ENCODE data around the gene OR1D5.
A peak's percentile ranks its signal among the peaks of the same experiment; 100 is the strongest.
"Not testable (repeated sequence)": the region's sequence is repeated elsewhere in the genome, so short reads cannot be mapped to it uniquely, and the experiment has no call there.

OR1D5 gene, protein sequence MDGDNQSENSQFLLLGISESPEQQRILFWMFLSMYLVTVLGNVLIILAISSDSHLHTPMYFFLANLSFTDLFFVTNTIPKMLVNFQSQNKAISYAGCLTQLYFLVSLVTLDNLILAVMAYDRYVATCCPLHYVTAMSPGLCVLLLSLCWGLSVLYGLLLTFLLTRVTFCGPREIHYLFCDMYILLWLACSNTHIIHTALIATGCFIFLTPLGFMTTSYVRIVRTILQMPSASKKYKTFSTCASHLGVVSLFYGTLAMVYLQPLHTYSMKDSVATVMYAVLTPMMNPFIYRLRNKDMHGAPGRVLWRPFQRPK

DNA sequence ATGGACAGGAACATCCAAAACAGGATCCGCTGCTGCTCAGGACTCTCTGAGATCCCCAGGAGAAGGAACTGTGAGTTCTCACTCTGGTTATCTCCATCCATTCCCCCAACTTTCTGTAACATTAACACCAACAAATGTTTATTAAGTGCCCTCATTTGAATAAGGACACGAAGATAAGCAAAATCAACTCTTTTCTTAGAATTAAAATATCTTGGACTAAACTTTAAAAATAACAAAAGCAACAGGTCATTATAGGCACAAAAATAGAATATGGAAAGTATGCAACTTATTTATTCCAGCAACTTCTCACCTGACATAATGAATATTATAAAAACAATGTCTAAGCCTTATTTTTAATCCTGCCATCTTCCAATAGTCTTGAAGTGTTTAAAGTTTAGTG lies at the start of gene OR1D5:
Gene OR1D5 (minus strand): TSS at position 101 of the 400 bp plus-strand sequence. CDS start 0 bp downstream, at position 101.
- DNase-seq = not testable (repeated sequence)

DNA sequence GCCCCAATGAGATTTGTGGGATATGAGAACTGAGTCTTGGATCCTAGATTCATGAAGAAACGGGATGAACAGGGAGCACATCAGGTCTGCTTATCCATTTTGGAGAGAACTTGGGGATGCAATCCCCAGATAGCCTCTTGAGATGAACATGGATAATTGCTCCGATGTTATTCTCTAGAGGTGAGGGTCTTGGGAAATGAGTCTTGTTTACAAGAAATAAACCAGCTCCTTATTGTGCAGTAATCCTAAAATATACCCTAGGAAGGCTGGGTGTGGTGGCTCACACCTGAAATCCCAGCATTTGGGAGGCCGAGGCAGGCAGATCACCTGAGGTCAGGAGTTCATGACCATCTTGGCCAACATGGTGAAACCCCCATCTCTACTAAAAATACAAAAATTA lies 40.9 kb upstream of the OR1D5 start, which contains the start of gene OR1D2:
Gene OR1D2 (minus strand): TSS at position 101 of the 400 bp plus-strand sequence. CDS start 11,426 bp downstream, outside the sequence.
- DNase-seq = no peak

DNA sequence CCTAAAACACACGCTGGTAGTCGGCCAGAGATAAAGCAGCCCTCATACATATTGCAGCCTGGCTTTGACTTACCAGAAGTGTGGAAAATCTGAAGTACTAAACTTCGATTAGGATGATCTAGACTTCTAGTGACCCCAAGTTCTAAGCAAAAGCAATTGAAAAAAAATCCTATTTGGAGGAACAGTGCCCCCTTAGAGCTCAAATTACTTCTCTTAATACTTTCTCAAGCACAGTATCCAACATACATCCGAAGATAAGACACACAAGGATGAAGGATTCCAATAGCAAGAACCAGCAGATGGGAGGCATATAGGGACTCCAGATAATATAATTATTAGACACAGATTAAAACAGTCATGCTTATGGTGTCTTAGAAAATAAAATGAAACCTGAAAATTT lies 10.4 kb upstream of the OR1D5 start:
- DNase-seq = not testable (repeated sequence)

DNA sequence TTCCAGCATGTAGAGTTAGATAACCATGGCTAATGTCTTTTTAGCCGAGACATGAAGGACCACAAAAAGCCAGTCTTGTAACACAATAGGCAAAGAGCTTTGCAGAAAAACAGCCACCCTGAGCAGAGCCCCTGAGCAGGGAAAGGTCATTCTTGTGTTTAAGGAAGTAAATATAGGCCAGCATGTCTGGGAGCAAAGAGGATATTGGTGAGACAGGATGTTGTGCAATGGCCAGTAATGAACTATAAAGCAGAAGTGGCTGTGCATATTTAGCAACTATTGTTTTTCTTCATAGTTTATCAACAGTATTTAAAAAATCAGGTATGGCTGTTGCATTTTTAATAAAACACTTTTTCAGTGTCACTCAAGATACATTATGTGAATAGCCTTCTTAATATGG lies 1.8 kb upstream of the OR1D5 start:
- DNase-seq = not testable (repeated sequence)

DNA sequence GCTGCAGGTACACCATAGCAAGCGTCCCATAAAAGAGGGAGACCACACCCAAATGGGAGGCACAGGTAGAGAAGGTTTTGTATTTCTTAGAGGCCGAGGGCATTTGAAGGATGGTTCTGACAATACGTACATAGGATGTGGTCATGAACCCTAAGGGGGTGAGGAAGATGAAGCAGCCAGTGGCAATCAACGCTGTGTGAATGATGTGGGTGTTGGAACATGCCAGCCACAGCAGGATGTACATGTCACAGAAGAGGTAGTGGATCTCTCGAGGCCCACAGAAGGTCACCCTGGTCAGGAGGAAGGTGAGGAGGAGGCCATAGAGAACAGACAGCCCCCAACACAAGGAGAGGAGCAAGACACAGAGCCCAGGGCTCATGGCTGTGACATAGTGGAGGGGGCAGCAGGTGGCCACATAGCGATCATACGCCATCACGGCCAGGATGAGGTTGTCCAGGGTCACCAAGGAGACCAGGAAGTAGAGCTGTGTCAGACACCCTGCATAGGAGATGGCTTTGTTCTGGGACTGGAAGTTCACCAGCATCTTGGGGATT lies 506 bp downstream of the OR1D5 start:
- DNase-seq = not testable (repeated sequence)

DNA sequence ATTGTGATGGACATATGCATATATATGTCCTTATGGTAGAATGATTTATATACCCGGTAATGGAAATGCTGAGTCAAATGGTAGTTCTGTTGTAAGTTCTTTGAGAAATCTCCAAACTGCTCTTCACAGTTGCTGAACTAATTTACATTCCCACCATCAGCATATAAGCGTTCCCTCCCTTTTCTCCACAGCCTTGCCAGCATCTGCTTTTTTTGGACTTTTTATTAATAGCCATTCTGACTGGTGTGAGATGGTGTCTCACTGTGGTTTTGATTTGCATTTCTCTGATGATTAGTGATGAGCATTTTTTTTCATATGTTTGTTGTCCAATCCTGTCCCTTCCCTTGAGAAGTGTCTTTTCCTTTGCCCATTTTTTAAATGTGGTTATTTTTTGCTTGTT lies 8.5 kb downstream of the OR1D5 start:
- DNase-seq = not testable (repeated sequence)

DNA sequence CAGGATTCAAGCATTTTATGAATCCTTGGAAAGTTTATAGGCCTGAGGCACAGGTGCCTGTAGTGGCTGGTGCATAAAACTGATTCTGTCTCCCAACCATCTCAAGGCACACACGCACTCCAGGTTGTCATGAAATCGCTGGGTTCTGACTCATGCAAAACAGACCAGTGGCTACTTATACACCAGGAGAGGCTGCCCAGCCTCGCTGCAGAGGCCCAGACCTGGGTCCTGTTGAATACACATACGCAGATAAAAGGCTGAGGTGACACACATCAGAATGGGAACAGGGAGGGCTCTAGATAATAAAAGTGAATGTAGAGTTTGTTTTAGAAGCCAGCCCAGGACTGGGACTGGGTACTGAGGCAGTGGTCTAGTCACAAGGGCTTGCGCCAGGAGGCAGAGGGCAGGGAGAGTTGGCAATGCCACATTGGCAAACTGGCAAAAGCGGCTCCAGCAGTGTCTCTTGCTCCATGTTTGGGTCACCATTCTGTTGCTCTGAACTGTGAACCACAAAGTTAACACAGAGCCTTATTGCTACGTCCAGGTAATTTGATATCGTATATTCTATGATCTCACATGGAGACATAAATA lies 13.6 kb downstream of the OR1D5 start:
- DNase-seq = no peak

DNA sequence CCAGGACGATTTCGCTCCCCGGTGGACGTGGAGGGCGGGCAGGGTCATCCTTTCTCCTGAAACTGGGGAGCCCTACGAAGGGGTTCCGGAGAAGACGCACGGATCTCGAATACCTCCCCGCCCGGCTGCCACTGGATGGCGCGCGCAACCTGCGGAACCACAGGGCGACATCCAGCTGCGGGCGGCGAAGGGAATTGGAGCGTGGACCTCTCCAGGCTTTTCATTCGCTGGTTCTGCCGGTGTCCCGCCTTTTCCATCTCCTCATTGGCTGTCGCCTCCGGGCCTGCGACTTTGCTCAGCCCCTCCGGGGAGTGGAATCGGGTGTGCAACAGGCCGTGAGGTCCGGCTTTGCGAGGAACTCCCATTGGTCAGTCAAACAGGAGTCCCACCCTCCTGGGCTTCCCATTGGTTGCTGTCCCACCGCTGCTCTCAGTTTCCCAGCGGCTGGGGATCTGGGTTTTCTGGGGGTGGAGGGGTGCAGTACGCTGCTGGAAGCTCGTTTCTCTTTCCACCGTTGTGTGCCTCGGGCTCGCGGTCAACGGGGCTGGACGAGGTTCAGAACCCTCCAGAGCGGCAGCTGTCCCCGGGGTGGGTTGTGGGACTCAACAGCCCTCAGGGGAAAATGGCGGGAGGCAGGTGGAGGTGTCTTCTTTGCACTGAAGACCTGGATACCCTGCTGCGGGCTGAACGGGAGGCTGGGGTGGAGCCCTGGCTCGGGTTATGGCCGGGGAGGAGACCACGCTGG lies 14.5 kb downstream of the OR1D5 start:
- DNase-seq = peak; percentile 98

DNA sequence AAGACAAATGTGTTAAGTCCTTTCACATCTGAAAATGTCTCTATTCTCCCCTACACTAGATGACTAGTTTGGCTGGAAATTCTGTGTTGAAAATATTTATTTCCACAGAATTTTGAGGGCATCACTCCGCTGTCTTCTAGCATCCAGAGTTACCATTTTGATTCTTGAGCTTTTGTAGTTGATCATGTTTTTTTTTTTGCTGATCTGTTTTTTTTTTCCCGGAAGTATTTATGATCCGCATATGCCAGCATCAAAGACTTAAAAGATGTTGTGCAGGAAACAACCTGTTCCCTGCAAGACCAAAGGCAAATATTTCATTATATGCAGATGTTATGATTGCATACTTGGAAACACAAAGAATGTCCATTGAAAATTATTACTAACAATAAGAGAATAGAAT lies 16.7 kb downstream of the OR1D5 start:
- DNase-seq = no peak

DNA sequence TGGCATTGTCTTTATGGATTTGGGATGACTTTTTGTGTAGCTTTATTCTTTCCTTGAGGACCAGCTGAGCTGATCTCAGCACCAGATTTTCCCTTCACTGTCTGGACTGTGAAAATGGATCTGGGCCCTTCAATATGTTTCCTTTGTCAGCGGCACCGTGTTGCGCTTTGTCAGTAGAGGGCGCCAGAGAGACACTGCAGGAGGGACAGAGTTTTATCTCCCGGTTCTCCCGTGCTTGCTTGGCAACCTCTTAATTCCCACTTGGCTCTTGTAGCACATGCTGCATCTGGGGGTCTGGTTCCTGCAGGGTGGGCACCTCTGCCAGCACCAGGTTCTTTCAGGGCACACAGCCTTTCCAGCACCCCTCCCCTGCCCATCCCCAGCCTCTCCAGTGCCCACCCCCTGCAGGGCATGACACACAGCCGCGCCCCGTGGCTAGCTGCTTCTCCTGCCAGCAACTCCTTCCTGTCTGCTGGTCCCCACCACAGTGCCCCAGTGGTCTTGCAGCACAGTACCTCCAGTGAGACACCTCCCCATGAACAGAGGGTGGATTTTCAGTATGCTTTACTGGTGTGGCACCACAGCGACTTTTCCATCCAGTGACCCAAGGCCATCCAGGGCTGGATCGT lies 19.6 kb downstream of the OR1D5 start:
- DNase-seq = peak; percentile 48

DNA sequence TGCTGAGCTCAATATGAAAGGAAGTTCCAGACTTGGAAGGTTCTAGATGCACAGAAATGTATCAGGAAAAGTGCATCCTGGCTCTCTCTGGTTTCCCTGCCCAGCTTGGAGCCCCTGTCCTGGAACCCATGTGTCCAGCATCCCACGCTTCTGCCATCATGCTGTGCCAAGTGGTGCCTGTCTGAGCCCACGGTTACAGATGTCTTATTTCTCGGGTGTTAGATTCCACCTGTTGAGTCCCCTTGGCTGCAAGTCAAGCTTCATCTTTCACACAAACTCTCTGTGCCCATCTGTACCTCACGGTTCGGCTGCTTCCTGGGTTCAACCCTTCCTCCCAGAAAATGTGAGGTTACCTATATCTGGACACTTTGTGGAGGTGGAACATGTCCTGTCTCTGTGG lies 22.5 kb downstream of the OR1D5 start:
- no peak for DNase-seq

DNA sequence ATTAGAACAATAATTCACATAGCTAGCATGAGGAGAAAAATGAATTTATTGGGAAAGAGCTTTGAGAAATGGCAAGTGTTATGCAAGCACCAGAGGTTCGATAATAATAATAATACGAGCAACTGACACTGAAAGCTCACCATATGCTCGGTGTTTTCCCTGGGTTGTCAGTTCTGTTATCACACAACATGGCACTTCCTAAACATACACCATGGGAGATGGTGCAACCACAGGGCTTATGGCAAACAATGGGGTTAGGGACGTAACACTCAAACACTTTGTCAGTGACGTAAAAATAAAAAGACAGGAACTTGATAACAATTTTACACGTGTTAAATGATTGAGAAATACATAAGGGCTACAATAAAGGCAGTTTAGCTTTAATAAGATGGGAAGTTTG lies 23.7 kb downstream of the OR1D5 start:
- DNase-seq = no peak

DNA sequence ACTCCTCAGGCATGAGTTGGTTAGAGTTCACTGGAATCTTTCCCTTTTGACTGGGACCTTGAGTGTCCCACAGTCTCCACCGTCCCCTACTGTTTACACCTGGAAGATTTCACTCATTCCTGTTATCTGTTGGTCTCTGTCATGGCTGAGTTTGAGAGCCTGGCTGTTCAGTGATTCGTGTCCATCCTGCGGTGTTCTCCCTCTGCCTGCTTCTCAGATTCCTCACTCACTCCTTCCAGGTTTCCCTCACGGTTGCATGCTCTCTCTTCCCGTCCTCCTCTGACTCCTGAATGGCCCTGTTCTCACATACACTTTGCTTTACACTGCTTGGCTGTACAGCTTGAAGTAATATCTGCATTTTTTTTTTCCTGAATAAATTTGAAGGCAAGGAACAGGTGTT lies 24.5 kb downstream of the OR1D5 start:
- no peak for DNase-seq

DNA sequence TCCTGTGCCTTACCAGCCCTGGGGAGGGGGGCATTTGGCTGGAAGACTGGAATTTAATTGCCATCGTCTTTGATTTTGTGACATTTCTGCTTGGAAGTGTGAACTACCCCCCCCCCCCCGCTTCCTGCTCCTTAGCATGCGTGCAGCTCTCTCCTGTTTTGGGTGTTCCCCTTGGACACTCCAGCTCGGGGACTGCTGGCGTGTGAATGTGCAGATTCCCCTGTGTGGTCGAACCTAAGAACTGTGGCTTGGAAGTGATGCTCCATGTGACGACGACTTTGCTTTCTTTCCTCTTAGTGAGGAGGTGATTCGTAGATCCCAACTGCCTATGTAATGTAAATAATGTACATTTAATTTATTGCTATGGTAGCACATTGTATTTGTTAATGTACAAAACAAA lies 26.1 kb downstream of the OR1D5 start:
- no peak for DNase-seq

DNA sequence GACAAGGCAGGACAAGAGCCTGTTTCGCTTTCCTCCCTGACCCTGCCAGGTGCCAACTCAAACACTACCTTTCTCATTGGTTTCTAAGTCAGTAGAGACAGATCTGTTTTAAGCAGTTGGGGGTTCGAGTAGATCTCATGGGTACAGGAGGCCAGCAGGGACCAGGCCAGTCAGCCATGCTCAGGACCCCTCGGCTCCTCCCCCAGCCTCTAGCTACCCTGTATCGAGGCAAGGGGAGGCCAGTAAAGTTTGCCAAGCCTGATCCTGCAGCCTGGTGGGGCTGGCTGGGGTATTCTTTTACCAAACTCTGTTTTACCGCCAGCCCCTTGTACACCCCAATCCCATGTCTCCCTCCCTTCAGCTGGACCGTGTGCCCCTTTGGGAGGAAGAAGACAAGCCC lies 26.6 kb downstream of the OR1D5 start:
- no peak for DNase-seq

DNA sequence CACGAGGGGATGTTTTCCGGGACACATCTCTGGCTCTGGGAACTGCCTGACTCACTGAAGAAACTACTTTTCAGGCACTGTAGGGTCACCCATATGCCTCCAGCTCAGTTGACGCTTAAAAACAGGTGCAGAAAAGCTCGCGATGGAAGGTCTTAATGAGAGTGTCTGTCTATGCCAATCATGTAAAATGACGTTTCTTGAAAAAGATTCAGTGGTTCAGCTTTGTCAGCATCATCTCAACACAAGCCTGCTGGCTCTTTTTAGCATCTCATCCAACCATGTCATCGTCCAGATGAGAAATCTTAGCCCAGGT lies 27.5 kb downstream of the OR1D5 start:
- DNase-seq = no peak

DNA sequence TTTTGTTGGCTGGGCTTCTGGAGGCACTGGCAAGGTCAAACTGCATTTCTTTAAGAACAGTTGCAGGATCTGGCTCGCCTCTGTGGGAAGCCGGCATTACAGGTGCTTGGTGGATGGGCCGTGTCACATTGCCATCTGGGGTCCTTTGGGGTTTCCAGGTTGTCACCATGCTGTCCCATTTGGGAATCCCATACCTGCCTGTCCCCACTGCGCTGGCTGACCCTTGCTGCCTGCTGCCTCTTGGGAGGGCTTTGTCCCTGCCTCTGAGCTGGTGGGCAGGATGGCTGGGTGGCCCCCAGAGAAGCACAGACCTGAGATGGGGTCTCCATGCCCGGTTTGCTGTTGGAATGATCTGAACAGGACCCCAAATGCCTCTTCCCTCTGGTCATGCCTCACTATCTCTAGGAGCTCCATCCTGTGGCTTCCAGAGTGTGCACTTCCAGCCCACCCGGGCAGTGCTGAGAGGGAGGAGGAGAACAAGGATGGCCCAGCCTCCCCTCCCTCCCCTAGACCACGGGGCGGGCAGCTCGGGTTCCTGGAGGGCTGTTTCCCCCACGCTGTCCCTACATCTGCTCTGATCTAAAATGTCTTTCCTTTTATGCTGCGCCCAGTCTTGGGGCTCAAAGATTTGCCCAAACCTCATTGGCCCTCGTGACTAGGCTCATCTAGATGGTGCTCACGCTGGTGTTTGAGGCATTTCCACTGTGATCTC lies 28.0 kb downstream of the OR1D5 start:
- DNase-seq = no peak

DNA sequence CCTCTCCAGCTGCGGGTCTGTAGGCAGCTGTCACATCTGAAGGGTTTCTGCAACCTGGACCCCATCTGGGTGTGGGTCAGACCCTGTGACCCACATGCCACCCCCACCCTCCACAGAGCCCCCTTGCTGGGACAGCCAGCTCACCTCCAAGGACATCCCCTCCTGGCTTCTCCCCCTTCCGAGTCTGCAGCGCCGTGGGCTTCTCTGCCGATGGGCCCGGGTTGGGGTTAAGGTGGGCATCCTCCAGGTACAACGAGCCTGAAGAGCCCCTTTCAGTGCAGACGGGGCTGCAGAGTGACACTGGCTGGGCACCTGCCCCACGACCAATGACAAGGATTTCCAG lies 28.9 kb downstream of the OR1D5 start:
- no peak for DNase-seq

DNA sequence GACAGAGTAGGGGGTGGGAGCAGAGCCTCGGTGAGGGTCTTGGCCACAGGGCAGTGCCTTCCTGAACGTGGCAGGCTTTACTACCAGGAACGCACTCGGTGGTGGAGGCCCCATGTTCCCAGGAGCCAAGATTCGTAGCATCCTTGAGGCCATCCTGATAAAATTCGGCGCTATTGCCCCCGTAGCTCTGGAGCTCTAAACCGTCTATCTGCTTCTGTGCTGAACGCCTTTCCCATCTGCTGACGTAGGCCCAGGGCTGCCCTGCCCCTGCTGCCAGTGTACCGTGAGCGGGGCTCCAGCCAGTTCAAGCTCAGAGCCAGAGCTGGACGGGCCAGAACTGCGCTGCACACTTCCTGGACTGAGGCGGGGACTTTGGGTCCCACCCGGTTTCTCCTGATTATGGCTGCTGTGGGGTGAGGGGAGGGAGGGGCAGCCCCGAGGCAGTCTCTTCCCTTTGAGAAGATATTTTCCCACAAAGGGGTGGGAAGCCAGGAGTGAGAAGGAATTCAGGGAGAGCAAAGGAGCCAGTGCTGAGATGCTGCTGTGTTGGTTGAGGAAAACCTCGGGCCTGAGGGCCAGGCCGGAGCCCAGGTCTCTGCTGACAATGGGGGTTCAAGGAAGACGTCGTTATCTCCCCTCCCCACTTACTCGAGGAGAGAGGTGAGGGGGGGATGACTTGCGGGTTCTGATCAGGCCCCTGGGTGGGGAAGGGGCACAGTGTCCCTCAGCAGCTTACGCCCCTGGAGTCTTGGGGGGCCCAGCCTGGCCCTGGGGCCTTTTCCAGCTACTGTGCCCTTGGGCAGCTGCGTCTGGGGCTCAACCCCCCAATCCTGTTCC lies 29.4 kb downstream of the OR1D5 start:
- DNase-seq = no peak

DNA sequence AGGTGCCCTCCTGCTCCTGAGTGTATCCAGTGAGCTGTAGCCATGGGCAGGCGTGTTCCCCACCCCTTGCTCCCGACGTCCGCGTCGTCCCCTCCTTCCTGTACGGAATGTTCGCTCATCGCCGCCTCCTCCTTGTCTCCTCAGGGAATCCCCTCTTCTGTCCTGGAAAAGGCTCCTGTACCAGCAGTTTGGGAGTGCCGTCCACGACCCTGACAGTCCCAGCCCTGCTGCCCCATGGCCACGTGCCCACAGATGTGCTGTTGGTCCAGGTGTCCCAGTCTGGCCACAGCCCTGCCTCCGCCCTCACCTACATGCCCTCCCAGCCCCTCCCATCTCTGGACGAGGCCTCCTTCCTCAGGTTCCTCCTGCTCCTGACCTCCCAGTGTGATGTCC lies 30.2 kb downstream of the OR1D5 start:
- DNase-seq = no peak
